Subcutaneous adipose tissue (tissue), 4 donors: ENCODE measurements around the gene COL28A1. TPM values are rescaled to one million over a fixed set of nuclear protein-coding genes. Genes with fewer than 3 reads are reported as not detected.

Experiments used
- CTCF ChIP-seq: fragments of 450-650 bp; IDR thresholded peaks from one replicate; pipeline ENCODE4 v1.5.1; 2016; ENCODE audit warnings: low read depth, mild to moderate bottlenecking, control low read depth, antibody characterized with exemption, moderate library complexity
- total RNA-seq, 4 donors: library from RNA; depleted of rRNA; stranded (reverse); fragments of >200 nt; gene quantifications; one replicate each; pipeline ENCODE4 v1.1.0, GENCODE V29; 2016

COL28A1 gene
- total RNA-seq, 4 donors from 2014 or later = 0.51 to 3.2 (median 1.8) TPM

- TF ChIP-seq CTCF = no peak
These were observed 200.5 kb downstream of the COL28A1 start for GRCh38 chr7:7335215-7335614.

GRCh38 chr7:7333610-7334009 lies 202.1 kb downstream of the COL28A1 start:
- no peak for TF ChIP-seq CTCF

GRCh38 chr7:7331523-7331922 lies 204.2 kb downstream of the COL28A1 start:
- TF ChIP-seq CTCF = no peak

- no peak for TF ChIP-seq CTCF
These were observed 204.7 kb downstream of the COL28A1 start for GRCh38 chr7:7330997-7331396.

- TF ChIP-seq CTCF = no peak
These were observed 206.3 kb downstream of the COL28A1 start for GRCh38 chr7:7329326-7329725.

- TF ChIP-seq CTCF = no peak
These were observed 208.2 kb downstream of the COL28A1 start for GRCh38 chr7:7327423-7327822.

GRCh38 chr7:7324698-7325097 lies 211.0 kb downstream of the COL28A1 start:
- no peak for TF ChIP-seq CTCF
